ENCODE data around the gene HMGN3. TPM values are rescaled to one million over a fixed set of nuclear protein-coding genes. Genes with fewer than 3 reads are reported as not detected.
A peak's percentile ranks its signal among the peaks of the same experiment; 100 is the strongest.

Gene HMGN3
- total RNA-seq, 3 donors from 2014 or later, result 38.3 to 73.6 (median 61.1) TPM

- Histone ChIP-seq H3K36me3 (no peaks in the 10 kb centered on the region), H3K27ac (no peak overlapping the region), H3K4me3 (no peak overlapping the region), H3K9me3 (no peaks in the 10 kb centered on the region), H3K27me3 (no peaks in the 10 kb centered on the region), H3K4me1 (no peaks in the 10 kb centered on the region)
- no peak for DNase-seq (ENCODE audit: low spot score in 2 of 2)
- intact Hi-C loops (cut with DNase I; ENCODE audit: low total_unique reads), result no loop called here
- no peak for TF ChIP-seq POLR2AphosphoS5 (IDR thresholded peaks at IDR 0.05)
- TF ChIP-seq CTCF (IDR thresholded peaks at IDR 0.05), result no peak
- no peak for TF ChIP-seq POLR2A (IDR thresholded peaks at IDR 0.05)
These were observed 76.4 kb downstream of the HMGN3 start for GRCh38 chr6:79157961-79158644.

GRCh38 chr6:79152269-79152737 lies 82.2 kb downstream of the HMGN3 start:
- H3K4me3 ChIP-seq, result no peak overlapping the region
- DNase-seq (ENCODE audit: low spot score in 2 of 2), result no peak
- H3K27me3 ChIP-seq, result no peaks in the 10 kb centered on the region
- H3K4me1 ChIP-seq, result no peaks in the 10 kb centered on the region
- H3K9me3 ChIP-seq, result no peaks in the 10 kb centered on the region
- H3K27ac ChIP-seq, result peak overlapping the region; percentile 62 to 77
- no peaks in the 10 kb centered on the region for H3K36me3 ChIP-seq
- intact Hi-C loops (cut with DNase I; ENCODE audit: low total_unique reads), result no loop called here
- TF ChIP-seq POLR2A (IDR thresholded peaks at IDR 0.05) (no peak), CTCF (IDR thresholded peaks at IDR 0.05) (no peak), POLR2AphosphoS5 (IDR thresholded peaks at IDR 0.05) (no peak)

Other genes with a start within 250 kb of the HMGN3 start
- gene PHIP, start 156.4 kb downstream of the HMGN3 start, total RNA-seq, result 10 to 100 TPM; 31.7 to 73.6 (median 44.9) TPM

Data from breast epithelium (tissue), 4 donors.